Measurements from ENCODE around the gene ADCY7.

DNA sequence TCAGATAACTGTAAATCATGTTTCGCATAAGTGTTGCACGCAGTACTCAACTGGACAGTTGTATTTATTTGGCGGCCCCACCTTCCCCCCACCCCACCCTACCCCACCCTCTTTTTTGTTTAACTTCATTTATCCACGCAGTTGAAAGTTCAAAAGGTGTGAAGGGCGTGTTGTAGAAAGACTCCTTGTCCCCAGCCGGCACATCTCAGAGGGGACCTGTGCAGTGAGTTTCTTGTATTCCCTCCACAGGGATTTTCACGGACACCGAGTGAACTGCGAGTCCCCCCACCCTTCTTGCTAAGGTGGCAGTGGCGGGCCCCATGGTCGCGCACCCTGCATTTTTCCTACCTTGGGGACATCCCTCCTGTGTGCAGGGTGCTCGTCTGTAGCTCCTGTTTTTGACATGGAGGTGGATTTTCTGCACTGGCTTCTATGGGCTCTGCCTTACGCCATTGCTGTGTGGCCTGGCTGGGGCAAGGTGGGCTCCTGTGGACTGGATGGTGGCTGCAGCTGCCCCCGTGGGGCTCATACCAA, 36.2 kb downstream of the ADCY7 start:
- TF ChIP-seq, protein P1, sequence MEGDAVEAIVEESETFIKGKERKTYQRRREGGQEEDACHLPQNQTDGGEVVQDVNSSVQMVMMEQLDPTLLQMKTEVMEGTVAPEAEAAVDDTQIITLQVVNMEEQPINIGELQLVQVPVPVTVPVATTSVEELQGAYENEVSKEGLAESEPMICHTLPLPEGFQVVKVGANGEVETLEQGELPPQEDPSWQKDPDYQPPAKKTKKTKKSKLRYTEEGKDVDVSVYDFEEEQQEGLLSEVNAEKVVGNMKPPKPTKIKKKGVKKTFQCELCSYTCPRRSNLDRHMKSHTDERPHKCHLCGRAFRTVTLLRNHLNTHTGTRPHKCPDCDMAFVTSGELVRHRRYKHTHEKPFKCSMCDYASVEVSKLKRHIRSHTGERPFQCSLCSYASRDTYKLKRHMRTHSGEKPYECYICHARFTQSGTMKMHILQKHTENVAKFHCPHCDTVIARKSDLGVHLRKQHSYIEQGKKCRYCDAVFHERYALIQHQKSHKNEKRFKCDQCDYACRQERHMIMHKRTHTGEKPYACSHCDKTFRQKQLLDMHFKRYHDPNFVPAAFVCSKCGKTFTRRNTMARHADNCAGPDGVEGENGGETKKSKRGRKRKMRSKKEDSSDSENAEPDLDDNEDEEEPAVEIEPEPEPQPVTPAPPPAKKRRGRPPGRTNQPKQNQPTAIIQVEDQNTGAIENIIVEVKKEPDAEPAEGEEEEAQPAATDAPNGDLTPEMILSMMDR (IDR thresholded peaks at IDR 0.05) = no peak
- TF ChIP-seq POLR2A (IDR thresholded peaks at IDR 0.05) = no peak
